Chondrocyte (in vitro differentiated cells): ENCODE measurements around the gene PLK3. TPM values are rescaled to one million over a fixed set of nuclear protein-coding genes. Genes with fewer than 3 reads are reported as not detected.
A peak's percentile ranks its signal among the peaks of the same experiment; 100 is the strongest.

Source experiments
- DNase-seq: peaks from one replicate; pipeline ENCODE4 v3.0.0; 2021; ENCODE audit warnings: mixed read lengths, low spot score
- H3K27ac Mint-ChIP-seq: one replicate; pipeline ENCODE4 v1.8.0; 2021; ENCODE audit warnings: mild to moderate bottlenecking, moderate library complexity, mixed read lengths; ENCODE audit not compliant: unreplicated experiment
- H3K27me3 Mint-ChIP-seq: 2 replicates; pipeline ENCODE4 v1.8.0; 2021; ENCODE audit warnings: low read depth, mixed read lengths
- H3K36me3 Mint-ChIP-seq: 2 replicates; pipeline ENCODE4 v1.8.0; 2021; ENCODE audit warnings: low read depth, mixed read lengths
- H3K4me1 Mint-ChIP-seq: 2 replicates; pipeline ENCODE4 v1.8.0; 2021; ENCODE audit warnings: low read depth, mild to moderate bottlenecking, mixed read lengths
- H3K4me3 Mint-ChIP-seq: one replicate; pipeline ENCODE4 v1.8.0; 2021; ENCODE audit warnings: mild to moderate bottlenecking, moderate library complexity, mixed read lengths; ENCODE audit not compliant: unreplicated experiment
- H3K9me3 Mint-ChIP-seq: 2 replicates; pipeline ENCODE4 v1.8.0; 2021; ENCODE audit warnings: low read depth, mixed read lengths
- total RNA-seq: library from RNA; stranded (reverse); gene quantifications from 3 replicates; pipeline ENCODE4 v1.2.1, GENCODE V29; 2021
- TF ChIP-seq, protein P1 (sequence below): fragments of 200-600 bp; sonication (generic); IDR thresholded peaks from 2 replicates; pipeline ENCODE4 v1.5.0; 2021; ENCODE audit warnings: antibody characterized with exemption, mild to moderate bottlenecking, moderate library complexity

The PLK3 gene
- total RNA-seq, 1 donor from 2014 or later: 24.2 TPM

GRCh38 chr1:44778705-44779576 is 21.2 kb upstream of the PLK3 start:
- Mint-ChIP-seq H3K9me3 (no peaks in the 10 kb centered on the region), H3K4me1 (peaks cover 42% of the 10 kb centered on the region), H3K27me3 (no peaks in the 10 kb centered on the region), H3K36me3 (peaks cover 26% of the 10 kb centered on the region), H3K4me3 (peak overlapping the region; percentile 27), H3K27ac (peak overlapping the region; percentile 49)
- TF ChIP-seq, protein P1, sequence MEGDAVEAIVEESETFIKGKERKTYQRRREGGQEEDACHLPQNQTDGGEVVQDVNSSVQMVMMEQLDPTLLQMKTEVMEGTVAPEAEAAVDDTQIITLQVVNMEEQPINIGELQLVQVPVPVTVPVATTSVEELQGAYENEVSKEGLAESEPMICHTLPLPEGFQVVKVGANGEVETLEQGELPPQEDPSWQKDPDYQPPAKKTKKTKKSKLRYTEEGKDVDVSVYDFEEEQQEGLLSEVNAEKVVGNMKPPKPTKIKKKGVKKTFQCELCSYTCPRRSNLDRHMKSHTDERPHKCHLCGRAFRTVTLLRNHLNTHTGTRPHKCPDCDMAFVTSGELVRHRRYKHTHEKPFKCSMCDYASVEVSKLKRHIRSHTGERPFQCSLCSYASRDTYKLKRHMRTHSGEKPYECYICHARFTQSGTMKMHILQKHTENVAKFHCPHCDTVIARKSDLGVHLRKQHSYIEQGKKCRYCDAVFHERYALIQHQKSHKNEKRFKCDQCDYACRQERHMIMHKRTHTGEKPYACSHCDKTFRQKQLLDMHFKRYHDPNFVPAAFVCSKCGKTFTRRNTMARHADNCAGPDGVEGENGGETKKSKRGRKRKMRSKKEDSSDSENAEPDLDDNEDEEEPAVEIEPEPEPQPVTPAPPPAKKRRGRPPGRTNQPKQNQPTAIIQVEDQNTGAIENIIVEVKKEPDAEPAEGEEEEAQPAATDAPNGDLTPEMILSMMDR: no peak
- no peak for DNase-seq

DNA sequence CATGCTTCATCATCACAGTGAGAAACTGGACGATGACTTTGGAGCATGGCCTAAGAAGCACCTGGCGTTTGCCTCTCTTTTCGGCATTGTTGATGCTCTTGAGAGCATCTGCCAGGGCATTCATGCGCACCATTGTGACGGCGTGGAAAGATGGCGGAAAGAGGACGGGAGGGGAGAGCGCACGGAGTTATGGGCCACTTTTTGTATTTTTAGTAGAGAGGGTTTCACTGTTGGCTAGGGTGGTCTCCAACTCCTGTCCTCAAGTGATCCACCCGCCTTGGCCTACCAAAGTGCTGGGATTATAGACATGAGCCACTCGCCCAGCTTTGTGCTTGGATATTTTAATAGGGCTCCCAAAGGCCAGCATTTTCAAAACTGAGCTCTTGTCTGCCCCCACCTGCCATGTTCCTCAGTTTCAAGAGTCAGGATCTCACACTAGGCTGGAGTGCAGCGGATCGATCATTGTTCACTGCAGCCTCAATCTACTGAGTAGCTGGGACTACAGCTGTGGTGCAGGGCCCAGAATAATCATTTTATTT is 19.5 kb upstream of the PLK3 start:
- H3K27me3 Mint-ChIP-seq: no peaks in the 10 kb centered on the region
- peaks cover 42% of the 10 kb centered on the region for H3K4me1 Mint-ChIP-seq
- no peaks in the 10 kb centered on the region for H3K9me3 Mint-ChIP-seq
- H3K27ac Mint-ChIP-seq: no peak overlapping the region
- DNase-seq: peak; percentile 28
- H3K36me3 Mint-ChIP-seq: peaks cover 24% of the 10 kb centered on the region
- no peak overlapping the region for H3K4me3 Mint-ChIP-seq
- TF ChIP-seq, protein P1: no peak

DNA sequence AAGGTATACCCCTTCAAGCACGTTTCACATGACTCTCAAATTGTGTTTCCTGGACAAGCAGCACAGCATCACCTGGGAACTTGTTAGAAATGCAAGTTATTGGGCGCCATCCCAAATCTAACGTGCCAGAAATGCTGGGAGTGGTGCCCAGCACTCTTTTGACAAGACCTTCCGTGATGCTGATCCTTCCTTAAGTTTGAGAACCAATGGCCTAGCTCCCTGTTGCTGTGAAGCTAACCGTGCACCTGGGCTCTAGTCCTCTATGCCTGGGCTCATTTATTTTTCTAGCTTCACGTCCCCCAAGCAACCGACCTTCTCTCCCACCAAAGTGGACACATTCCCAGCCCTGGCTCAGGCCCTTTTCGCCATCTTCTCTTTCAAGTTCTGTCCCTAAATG is 16.5 kb upstream of the PLK3 start:
- H3K27ac Mint-ChIP-seq: no peak overlapping the region
- H3K9me3 Mint-ChIP-seq: no peaks in the 10 kb centered on the region
- H3K4me1 Mint-ChIP-seq: peaks cover 23% of the 10 kb centered on the region
- no peaks in the 10 kb centered on the region for H3K27me3 Mint-ChIP-seq
- H3K4me3 Mint-ChIP-seq: peak overlapping the region; percentile 37
- TF ChIP-seq, protein P1: no peak
- peaks cover 11% of the 10 kb centered on the region for H3K36me3 Mint-ChIP-seq
- peak; percentile 27 for DNase-seq

- Mint-ChIP-seq H3K27me3 (no peaks in the 10 kb centered on the region), H3K9me3 (no peaks in the 10 kb centered on the region), H3K4me1 (peaks cover 22% of the 10 kb centered on the region), H3K27ac (no peak overlapping the region), H3K36me3 (peaks cover 6% of the 10 kb centered on the region), H3K4me3 (peak overlapping the region; percentile 37)
- peak; percentile 88 for DNase-seq
- TF ChIP-seq, protein P1: peak; percentile 33
These were observed 15.8 kb upstream of the PLK3 start for GRCh38 chr1:44784094-44785028.

GRCh38 chr1:44785029-44785380 is 15.2 kb upstream of the PLK3 start:
- Mint-ChIP-seq H3K36me3 (peaks cover 6% of the 10 kb centered on the region), H3K9me3 (no peaks in the 10 kb centered on the region), H3K27ac (no peak overlapping the region), H3K4me3 (no peak overlapping the region), H3K27me3 (no peaks in the 10 kb centered on the region), H3K4me1 (peaks cover 22% of the 10 kb centered on the region)
- TF ChIP-seq, protein P1: no peak
- DNase-seq: peak; percentile 83
